ENCODE data around the gene PLA2G5. TPM values are rescaled to one million over a fixed set of nuclear protein-coding genes. Genes with fewer than 3 reads are reported as not detected.
"Not testable (repeated sequence)": the region's sequence is repeated elsewhere in the genome, so short reads cannot be mapped to it uniquely, and the experiment has no call there.

PLA2G5 gene
- total and polyA plus RNA-seq, 7 experiments from 2014 or later, result not detected

DNA sequence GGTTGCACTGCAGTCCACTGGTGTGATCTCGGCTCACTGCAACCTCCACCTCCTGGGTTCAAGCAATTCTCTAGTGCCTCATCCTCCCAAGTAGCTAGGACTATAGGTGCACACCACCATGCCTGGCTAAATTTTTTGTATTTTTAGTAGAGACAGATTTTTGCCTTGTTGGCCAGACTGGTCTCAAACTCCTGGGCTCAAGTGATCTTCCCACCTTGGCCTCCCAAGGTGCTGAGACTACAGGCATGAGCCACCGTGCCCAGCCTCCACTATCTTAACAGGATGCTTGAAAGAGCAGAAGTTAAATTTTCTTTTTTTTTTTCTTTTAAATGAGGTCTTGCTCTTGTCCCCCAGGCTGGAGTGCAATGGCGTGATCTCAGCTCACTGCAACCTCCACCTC, 60.5 kb downstream of the PLA2G5 start:
- H3K4me3 Mint-ChIP-seq; H3K27me3 ChIP-seq (ENCODE audit: control insufficient read depth in 2 of 2, insufficient read depth in 2 of 2, low read length in 2 of 2); H3K27ac Mint-ChIP-seq; H3K4me3 ChIP-seq (ENCODE audit: low read length); H3K27ac ChIP-seq (ENCODE audit: low read depth, low read length); ATAC-seq; H3K9me3 ChIP-seq (ENCODE audit: control insufficient read depth in 2 of 3, low read length in 3 of 3); POLR2A ChIA-PET; H3K4me1 ChIP-seq (ENCODE audit: control insufficient read depth in 2 of 2, insufficient read depth in 2 of 2, low read length in 2 of 2); H3K36me3 ChIP-seq (ENCODE audit: control insufficient read depth in 2 of 3, insufficient read depth in 3 of 3, low read length in 3 of 3); H3K36me3 Mint-ChIP-seq; CTCF ChIA-PET; intact Hi-C loops (cut with micrococcal nuclease); H3K4me1 Mint-ChIP-seq; DNase-seq: not testable (repeated sequence)
- Mint-ChIP-seq H3K9me3 (peaks cover 0 to 27% (median 4%) of the 10 kb centered on the region in 11 donors), H3K27me3 (peaks cover 0 to 19% (median 10%) of the 10 kb centered on the region in 5 donors)

DNA sequence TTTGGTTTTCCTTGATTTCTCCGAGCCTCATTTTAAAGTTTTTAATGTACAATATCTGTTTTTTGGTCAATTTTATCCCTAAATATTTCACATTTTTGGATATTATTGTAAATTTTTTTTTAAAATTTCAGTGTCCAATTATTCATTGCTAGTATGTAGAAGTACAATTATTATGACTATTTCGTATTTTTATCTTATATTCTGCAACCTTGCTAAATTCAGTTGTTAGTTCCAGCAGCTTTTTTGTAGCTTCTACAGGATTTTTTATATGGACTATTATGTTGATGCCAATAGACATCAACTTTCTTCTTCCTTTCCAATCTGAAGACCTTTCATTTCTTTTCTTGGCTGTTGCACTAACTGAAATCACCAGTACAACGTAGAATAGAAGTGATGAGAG, 65.0 kb downstream of the PLA2G5 start:
- Histone ChIP-seq H3K27me3 (ENCODE audit: control insufficient read depth in 2 of 2, insufficient read depth in 2 of 2, low read length in 2 of 2) (no peaks in the 10 kb centered on the region), H3K9me3 (ENCODE audit: control insufficient read depth in 2 of 3, low read length in 3 of 3) (no peaks in the 10 kb centered on the region), H3K27ac (ENCODE audit: low read depth, low read length) (no peak overlapping the region), H3K4me1 (ENCODE audit: control insufficient read depth in 2 of 2, insufficient read depth in 2 of 2, low read length in 2 of 2) (no peaks in the 10 kb centered on the region), H3K36me3 (ENCODE audit: control insufficient read depth in 2 of 3, insufficient read depth in 3 of 3, low read length in 3 of 3) (no peaks in the 10 kb centered on the region), H3K4me3 (ENCODE audit: low read length) (no peak overlapping the region)
- DNase-seq (no peak), ATAC-seq (no peak)
- no peak overlapping the region for H3K4me3 Mint-ChIP-seq
- H3K27me3 Mint-ChIP-seq, result peaks cover 4 to 26% (median 19%) of the 10 kb centered on the region in 5 donors
- no peaks in the 10 kb centered on the region for H3K36me3 Mint-ChIP-seq
- CTCF ChIA-PET, result no interaction called here
- no peak overlapping the region for H3K27ac Mint-ChIP-seq
- POLR2A ChIA-PET, result no interaction called here
- intact Hi-C loops (cut with micrococcal nuclease), result no loop called here
- peaks cover 0 to 18% (median 2%) of the 10 kb centered on the region in 11 donors for H3K9me3 Mint-ChIP-seq
- H3K4me1 Mint-ChIP-seq, result no peaks in the 10 kb centered on the region

DNA sequence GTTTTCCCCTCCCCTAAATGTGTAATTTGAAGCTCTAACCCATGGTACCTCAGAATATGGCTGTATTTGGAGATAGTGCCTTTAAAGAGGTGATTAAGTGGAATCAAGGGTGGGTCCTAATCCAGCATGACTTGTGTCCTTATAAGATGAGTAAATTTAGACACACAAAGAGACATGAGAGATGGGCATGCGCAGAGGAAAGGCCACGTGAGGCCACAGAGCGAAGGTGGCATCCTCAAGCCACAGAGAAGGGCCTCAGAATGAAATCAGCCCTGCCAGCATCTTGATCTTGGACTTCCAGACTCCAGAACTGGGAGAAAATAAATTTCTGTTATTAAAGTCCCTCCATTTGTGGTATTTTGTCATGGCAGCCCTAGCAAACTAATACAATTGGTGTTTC, 66.3 kb downstream of the PLA2G5 start:
- H3K36me3 ChIP-seq (ENCODE audit: control insufficient read depth in 2 of 3, insufficient read depth in 3 of 3, low read length in 3 of 3), result no peaks in the 10 kb centered on the region

DNA sequence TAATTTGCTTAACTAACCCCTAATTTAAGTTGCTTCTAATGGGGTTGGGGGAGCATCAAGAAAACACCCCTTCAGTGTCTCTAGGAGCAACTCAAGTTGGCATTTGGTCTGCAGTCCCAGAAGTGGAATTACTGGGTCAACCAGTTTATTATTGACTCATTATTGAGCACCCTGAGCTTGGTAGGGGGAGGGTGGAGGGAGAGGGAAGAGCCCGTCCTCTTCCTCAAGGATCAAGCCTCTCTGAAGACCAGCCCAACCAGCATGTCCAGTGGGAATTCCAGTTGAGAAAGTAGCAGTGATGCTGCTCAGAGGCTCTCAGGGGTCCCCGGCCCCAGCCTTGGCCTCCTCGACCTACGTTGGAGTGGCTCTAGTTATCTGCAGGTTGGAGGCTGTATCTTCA, 67.1 kb downstream of the PLA2G5 start:
- intact Hi-C loops (cut with micrococcal nuclease), result no loop called here
- peaks cover 4 to 26% (median 20%) of the 10 kb centered on the region in 5 donors for H3K27me3 Mint-ChIP-seq
- Histone ChIP-seq H3K4me3 (ENCODE audit: low read length) (no peak overlapping the region), H3K27ac (ENCODE audit: low read depth, low read length) (no peak overlapping the region), H3K27me3 (ENCODE audit: control insufficient read depth in 2 of 2, insufficient read depth in 2 of 2, low read length in 2 of 2) (no peaks in the 10 kb centered on the region), H3K4me1 (ENCODE audit: control insufficient read depth in 2 of 2, insufficient read depth in 2 of 2, low read length in 2 of 2) (no peaks in the 10 kb centered on the region), H3K9me3 (ENCODE audit: control insufficient read depth in 2 of 3, low read length in 3 of 3) (no peaks in the 10 kb centered on the region), H3K36me3 (ENCODE audit: control insufficient read depth in 2 of 3, insufficient read depth in 3 of 3, low read length in 3 of 3) (no peaks in the 10 kb centered on the region)
- DNase-seq (no peak), ATAC-seq (no peak)
- no peaks in the 10 kb centered on the region for H3K36me3 Mint-ChIP-seq
- ChIA-PET CTCF (no interaction called here), POLR2A (no interaction called here)
- H3K27ac Mint-ChIP-seq, result no peak overlapping the region
- H3K4me3 Mint-ChIP-seq, result no peak overlapping the region
- H3K4me1 Mint-ChIP-seq, result no peaks in the 10 kb centered on the region
- H3K9me3 Mint-ChIP-seq, result peaks cover 0 to 6% (median 0%) of the 10 kb centered on the region in 11 donors

More for the DNA sequence above, 66.3 kb downstream of the PLA2G5 start:
- H3K4me1 Mint-ChIP-seq, result no peaks in the 10 kb centered on the region
- no peak overlapping the region for H3K4me3 Mint-ChIP-seq
- POLR2A ChIA-PET, result no interaction called here
- Histone ChIP-seq H3K27me3 (ENCODE audit: control insufficient read depth in 2 of 2, insufficient read depth in 2 of 2, low read length in 2 of 2) (no peaks in the 10 kb centered on the region), H3K9me3 (ENCODE audit: control insufficient read depth in 2 of 3, low read length in 3 of 3) (no peaks in the 10 kb centered on the region), H3K4me1 (ENCODE audit: control insufficient read depth in 2 of 2, insufficient read depth in 2 of 2, low read length in 2 of 2) (no peaks in the 10 kb centered on the region), H3K4me3 (ENCODE audit: low read length) (no peak overlapping the region), H3K27ac (ENCODE audit: low read depth, low read length) (no peak overlapping the region)
- no peak for ATAC-seq
- no peaks in the 10 kb centered on the region for H3K36me3 Mint-ChIP-seq
- peaks cover 4 to 24% (median 23%) of the 10 kb centered on the region in 5 donors for H3K27me3 Mint-ChIP-seq
- intact Hi-C loops (cut with micrococcal nuclease), result no loop called here
- H3K9me3 Mint-ChIP-seq, result peaks cover 0 to 11% (median 0%) of the 10 kb centered on the region in 11 donors
- no peak for DNase-seq
- H3K27ac Mint-ChIP-seq, result no peak overlapping the region
- CTCF ChIA-PET, result interaction anchor here (0.7 kb wide), 1 partner anchor 39 kb away, joined by 3 read pairs; no protein-coding TSS in a partner anchor

- ChIA-PET CTCF (no interaction called here), POLR2A (no interaction called here)
- no peak overlapping the region for H3K27ac Mint-ChIP-seq
- Histone ChIP-seq H3K4me1 (ENCODE audit: control insufficient read depth in 2 of 2, insufficient read depth in 2 of 2, low read length in 2 of 2) (no peaks in the 10 kb centered on the region), H3K27me3 (ENCODE audit: control insufficient read depth in 2 of 2, insufficient read depth in 2 of 2, low read length in 2 of 2) (no peaks in the 10 kb centered on the region), H3K36me3 (ENCODE audit: control insufficient read depth in 2 of 3, insufficient read depth in 3 of 3, low read length in 3 of 3) (no peaks in the 10 kb centered on the region), H3K27ac (ENCODE audit: low read depth, low read length) (no peak overlapping the region), H3K9me3 (ENCODE audit: control insufficient read depth in 2 of 3, low read length in 3 of 3) (no peaks in the 10 kb centered on the region), H3K4me3 (ENCODE audit: low read length) (no peak overlapping the region)
- intact Hi-C loops (cut with micrococcal nuclease), result no loop called here
- H3K4me3 Mint-ChIP-seq, result no peak overlapping the region
- no peaks in the 10 kb centered on the region for H3K4me1 Mint-ChIP-seq
- peaks cover 4 to 26% (median 16%) of the 10 kb centered on the region in 5 donors for H3K27me3 Mint-ChIP-seq
- no peaks in the 10 kb centered on the region for H3K36me3 Mint-ChIP-seq
- H3K9me3 Mint-ChIP-seq, result peaks cover 0 to 4% (median 0%) of the 10 kb centered on the region in 11 donors
- DNase-seq (no peak), ATAC-seq (no peak)
Measured at GRCh38 chr1:20137604-20138003, 67.6 kb downstream of the PLA2G5 start.

DNA sequence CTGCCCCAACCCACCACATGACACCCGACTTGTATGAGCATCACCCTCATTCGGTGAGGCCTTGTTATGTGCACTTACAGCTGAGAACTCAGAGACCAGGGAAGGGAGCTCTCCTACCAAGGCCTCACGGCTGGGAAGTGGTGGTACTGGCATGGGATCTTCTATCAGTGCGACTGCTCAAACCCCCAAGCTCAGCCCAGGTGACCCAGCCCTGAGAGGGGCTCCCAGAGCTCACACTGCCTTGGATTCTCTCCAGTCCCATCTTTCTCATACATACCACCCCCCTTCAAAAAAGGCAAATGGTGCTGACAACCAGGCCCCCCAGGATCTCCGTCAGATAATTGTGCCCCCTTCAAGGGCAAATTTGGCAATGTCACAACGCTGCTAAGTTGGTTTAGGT, 68.4 kb downstream of the PLA2G5 start:
- Mint-ChIP-seq H3K9me3 (peaks cover 0 to 4% (median 0%) of the 10 kb centered on the region in 11 donors), H3K27me3 (peaks cover 4 to 26% (median 13%) of the 10 kb centered on the region in 5 donors), H3K4me3 (no peak overlapping the region), H3K4me1 (no peaks in the 10 kb centered on the region), H3K36me3 (no peaks in the 10 kb centered on the region), H3K27ac (no peak overlapping the region)
- Histone ChIP-seq H3K36me3 (ENCODE audit: control insufficient read depth in 2 of 3, insufficient read depth in 3 of 3, low read length in 3 of 3) (no peaks in the 10 kb centered on the region), H3K27ac (ENCODE audit: low read depth, low read length) (no peak overlapping the region), H3K9me3 (ENCODE audit: control insufficient read depth in 2 of 3, low read length in 3 of 3) (no peaks in the 10 kb centered on the region), H3K4me3 (ENCODE audit: low read length) (no peak overlapping the region), H3K27me3 (ENCODE audit: control insufficient read depth in 2 of 2, insufficient read depth in 2 of 2, low read length in 2 of 2) (no peaks in the 10 kb centered on the region), H3K4me1 (ENCODE audit: control insufficient read depth in 2 of 2, insufficient read depth in 2 of 2, low read length in 2 of 2) (no peaks in the 10 kb centered on the region)
- DNase-seq (no peak), ATAC-seq (no peak)
- ChIA-PET POLR2A (no interaction called here), CTCF (no interaction called here)
- intact Hi-C loops (cut with micrococcal nuclease), result no loop called here

DNA sequence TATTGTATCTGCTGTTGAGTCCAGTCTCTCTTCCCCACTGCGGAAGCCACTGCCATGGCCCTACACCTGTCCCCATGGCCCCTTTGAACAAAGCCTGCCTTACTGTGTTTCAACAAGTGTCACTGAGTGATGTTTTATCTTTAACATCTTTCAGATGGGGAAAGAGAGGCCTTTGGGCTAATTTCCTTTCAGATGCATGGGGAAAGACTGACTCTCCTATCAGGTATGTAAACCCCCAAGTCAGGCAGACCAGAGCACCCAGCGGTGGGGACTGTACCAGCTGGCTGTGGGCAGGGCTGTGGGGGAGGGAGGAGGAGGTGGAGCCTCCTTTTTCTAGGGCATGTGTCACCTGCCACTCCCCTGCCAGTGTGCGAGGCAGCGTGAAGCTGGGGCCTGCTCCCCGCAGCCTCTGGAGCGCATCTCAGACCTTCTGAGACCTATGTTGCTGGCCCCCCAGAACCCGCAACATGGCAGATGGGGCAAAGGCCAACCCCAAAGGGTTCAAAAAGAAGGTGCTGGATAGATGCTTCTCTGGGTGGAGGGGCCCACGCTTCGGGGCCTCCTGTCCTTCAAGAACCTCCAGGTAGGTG, 69.1 kb downstream of the PLA2G5 start, which contains the start of gene PLA2G2F:
Gene PLA2G2F, plus strand, starts transcription at position 363 of the 590 bp plus-strand sequence. Its CDS starts 105 bp downstream, at position 468.
- POLR2A ChIA-PET, result no interaction called here

More for the DNA sequence above, 69.1 kb downstream of the PLA2G5 start, which contains the start of gene PLA2G2F:
- intact Hi-C loops (cut with micrococcal nuclease), result no loop called here
- no peak for DNase-seq
- Histone ChIP-seq H3K9me3 (ENCODE audit: control insufficient read depth in 2 of 3, low read length in 3 of 3) (no peaks in the 10 kb centered on the region), H3K4me1 (ENCODE audit: control insufficient read depth in 2 of 2, insufficient read depth in 2 of 2, low read length in 2 of 2) (no peaks in the 10 kb centered on the region), H3K27ac (ENCODE audit: low read depth, low read length) (no peak within 1 kb of the TSS), H3K27me3 (ENCODE audit: control insufficient read depth in 2 of 2, insufficient read depth in 2 of 2, low read length in 2 of 2) (no peaks in the 10 kb centered on the region), H3K4me3 (ENCODE audit: low read length) (no peak within 1 kb of the TSS), H3K36me3 (ENCODE audit: control insufficient read depth in 2 of 3, insufficient read depth in 3 of 3, low read length in 3 of 3) (no peaks in the 10 kb centered on the region)
- Mint-ChIP-seq H3K4me1 (no peaks in the 10 kb centered on the region), H3K36me3 (no peaks in the 10 kb centered on the region), H3K4me3 (no peak within 1 kb of the TSS), H3K27me3 (peaks cover 4 to 24% (median 11%) of the 10 kb centered on the region in 5 donors), H3K9me3 (peaks cover 0 to 2% (median 0%) of the 10 kb centered on the region in 11 donors), H3K27ac (no peak within 1 kb of the TSS)
- ATAC-seq, result no peak
- CTCF ChIA-PET, result no interaction called here
